Psoas muscle (tissue), 8 donors: ENCODE measurements around the gene MAP3K7CL. TPM values are rescaled to one million over a fixed set of nuclear protein-coding genes. Genes with fewer than 3 reads are reported as not detected.
A peak's percentile ranks its signal among the peaks of the same experiment; 100 is the strongest.

ENCODE experiments used
- ATAC-seq, 4 donors: fragments of 200-7000 bp; cut with Tn5 transposase; one replicate each; pipeline ENCODE4 v1.9.1; 2020; ENCODE audit warnings: moderate library complexity in 3 of 4, mild to moderate bottlenecking in 2 of 4
- DNase-seq, 2 donors: peaks; one replicate each; pipeline ENCODE4 v3.0.0-alpha.2; 2020
- H3K27ac ChIP-seq: fragments of 200-600 bp; one replicate; pipeline ENCODE4 v1.8.0; 2022
- H3K27me3 ChIP-seq, 3 donors: fragments of 200-600 bp in 1 of 3; one replicate each; pipeline versions ENCODE4 v1.6.1 to v1.8.0; 2013 to 2022; ENCODE audit warnings: low read length in 2 of 3, mild to moderate bottlenecking in 2 of 3, moderate library complexity in 1 of 3; ENCODE audit not compliant: insufficient read depth in 3 of 3
- H3K36me3 ChIP-seq, 2 donors: fragments of 200-600 bp in 1 of 2; one replicate each; pipeline versions ENCODE4 v1.6.1 to v1.8.0; 2013 to 2022; ENCODE audit warnings: low read depth in 1 of 2, mild to moderate bottlenecking in 1 of 2, moderate library complexity in 1 of 2; ENCODE audit not compliant: insufficient read depth in 1 of 2
- H3K4me1 ChIP-seq: fragments of 200-600 bp; one replicate; pipeline ENCODE4 v1.8.0; 2022
- H3K4me3 ChIP-seq: fragments of 200-600 bp; one replicate; pipeline ENCODE4 v1.8.0; 2022; ENCODE audit warnings: mild to moderate bottlenecking
- H3K9me3 ChIP-seq: fragments of 200-600 bp; one replicate; pipeline ENCODE4 v1.8.0; 2022
- WGBS, 3 donors: extraction: QIAGEN DNeasy Blood & Tissue Kit; methylation state at CpG; one replicate each; pipeline versions ENCODE4 v1.1.6 to v1.1.7; 2013; 5-methylcytosine and 5-hydroxymethylcytosine counted together
- intact Hi-C, 2 donors: fragments of 100-400 bp; cut with DNase I; formaldehyde crosslinking; loops; one replicate each; pipeline versions ENCODE4 v1.11.0 to v1.14.2; 2022
- polyA plus RNA-seq, 3 donors: library from polyadenylated mRNA; stranded (reverse); fragments of 200-250 nt; gene quantifications; one replicate each; pipeline ENCODE4 v1.2.3, GENCODE V29; 2013
- total RNA-seq, 4 donors: library from RNA; stranded (reverse); fragmentation: NEBNext Ultra II Directional in 2 of 4; extraction: Animal tissue kit (Norgen Biotek cat#: 25700) in 2 of 4; gene quantifications; one replicate each; pipeline versions ENCODE4 v1.2.1 to v1.2.4, GENCODE V29; 2021 to 2023
- TF ChIP-seq, protein P1 (sequence below): fragments of 200-600 bp; IDR thresholded peaks from one replicate; pipeline ENCODE4 v1.8.0; 2022; ENCODE audit warnings: antibody characterized with exemption
- donor health status: healthy with polysubstance abuse.
- donor health status: DM: no; HTN: no; CAD: no; lungs with moderate emphysema.
- donor health status: Bipolar disorder and iron deficiency.
- donor health status: healthy.
- donor health status: DM: yes; HTN: yes; CAD: no.
- donor health status: DM: no; HTN: no; CAD: no.
- donor health status: DM: no; HTN: no; CAD: no.
- donor health status: DM: yes; HTN: yes; CAD: no.

Gene MAP3K7CL
- total and polyA plus RNA-seq, 7 donors: 3.3 to 107 (median 15.5) TPM

DNA sequence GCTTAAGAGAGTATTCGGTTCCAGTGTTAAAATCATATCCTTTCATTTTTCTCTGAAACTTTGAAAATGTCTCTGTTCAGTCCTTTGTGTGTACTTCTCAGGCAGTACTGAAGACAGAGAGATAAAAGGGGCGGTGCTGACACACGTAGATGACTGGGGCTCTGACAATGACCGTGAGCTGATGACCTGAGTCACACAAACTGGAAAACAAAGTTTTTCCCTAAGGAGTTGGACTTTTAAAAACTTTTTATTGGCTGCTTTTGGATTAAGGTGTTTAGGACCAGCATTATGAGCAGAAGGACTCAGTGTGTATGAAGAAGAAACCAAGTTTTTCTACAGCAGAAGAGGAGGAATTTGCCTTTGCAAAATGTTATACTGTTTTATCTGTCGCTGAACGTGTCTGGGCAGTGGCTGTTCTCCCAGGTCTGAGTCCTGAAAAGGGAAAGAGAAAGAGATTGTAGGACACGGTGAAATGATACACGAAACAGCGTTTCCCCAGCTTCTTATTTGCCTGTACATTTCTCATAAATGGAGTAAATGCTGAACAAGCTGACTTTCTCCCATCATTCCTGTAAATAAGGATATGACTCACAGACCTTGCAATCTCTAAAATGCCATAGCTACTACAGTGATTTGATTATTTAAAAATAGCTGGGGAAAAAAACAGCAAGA is 51.5 kb downstream of the MAP3K7CL start:
- no peaks in the 10 kb centered on the region for H3K36me3 ChIP-seq
- intact Hi-C loops: no loop called here
- ATAC-seq (peak; percentile 70 to 88 (median 81)), DNase-seq (no peak)
- TF ChIP-seq, protein P1, sequence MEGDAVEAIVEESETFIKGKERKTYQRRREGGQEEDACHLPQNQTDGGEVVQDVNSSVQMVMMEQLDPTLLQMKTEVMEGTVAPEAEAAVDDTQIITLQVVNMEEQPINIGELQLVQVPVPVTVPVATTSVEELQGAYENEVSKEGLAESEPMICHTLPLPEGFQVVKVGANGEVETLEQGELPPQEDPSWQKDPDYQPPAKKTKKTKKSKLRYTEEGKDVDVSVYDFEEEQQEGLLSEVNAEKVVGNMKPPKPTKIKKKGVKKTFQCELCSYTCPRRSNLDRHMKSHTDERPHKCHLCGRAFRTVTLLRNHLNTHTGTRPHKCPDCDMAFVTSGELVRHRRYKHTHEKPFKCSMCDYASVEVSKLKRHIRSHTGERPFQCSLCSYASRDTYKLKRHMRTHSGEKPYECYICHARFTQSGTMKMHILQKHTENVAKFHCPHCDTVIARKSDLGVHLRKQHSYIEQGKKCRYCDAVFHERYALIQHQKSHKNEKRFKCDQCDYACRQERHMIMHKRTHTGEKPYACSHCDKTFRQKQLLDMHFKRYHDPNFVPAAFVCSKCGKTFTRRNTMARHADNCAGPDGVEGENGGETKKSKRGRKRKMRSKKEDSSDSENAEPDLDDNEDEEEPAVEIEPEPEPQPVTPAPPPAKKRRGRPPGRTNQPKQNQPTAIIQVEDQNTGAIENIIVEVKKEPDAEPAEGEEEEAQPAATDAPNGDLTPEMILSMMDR: no peak
- H3K9me3 ChIP-seq: no peaks in the 10 kb centered on the region
- H3K4me3 ChIP-seq: peak overlapping the region; percentile 38
- peak overlapping the region; percentile 76 for H3K27ac ChIP-seq
- 26 to 48% (median 36%) methylated on average over 9 of the region's 9 CpGs for WGBS, 3 donors
- H3K4me1 ChIP-seq: peaks cover 14% of the 10 kb centered on the region
- H3K27me3 ChIP-seq: no peaks in the 10 kb centered on the region

DNA sequence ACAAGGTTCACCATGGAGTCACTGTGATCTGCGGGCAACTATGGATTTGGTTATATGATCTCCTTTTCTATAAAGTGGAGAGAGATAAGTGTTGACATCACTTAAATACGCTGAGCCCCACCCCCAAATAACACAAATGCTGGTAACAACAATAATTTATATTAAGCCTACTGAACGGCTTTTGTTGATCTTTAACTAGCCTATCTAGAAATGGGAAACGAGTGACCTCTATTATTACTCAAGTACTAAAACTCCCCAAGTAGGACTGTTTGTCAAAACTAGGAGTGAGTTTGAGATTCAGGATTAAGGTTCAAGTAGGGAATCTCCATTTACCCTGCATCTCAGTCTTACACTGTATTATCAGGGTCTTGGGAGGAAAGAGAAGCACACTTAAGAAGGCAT is 52.2 kb downstream of the MAP3K7CL start:
- H3K4me1 ChIP-seq: peaks cover 17% of the 10 kb centered on the region
- H3K27ac ChIP-seq: peak overlapping the region; percentile 76
- 87 to 91% (median 88%) methylated on average over 4 of the region's 4 CpGs for WGBS, 3 donors
- H3K36me3 ChIP-seq: no peaks in the 10 kb centered on the region
- DNase-seq (no peak), ATAC-seq (no peak)
- no peaks in the 10 kb centered on the region for H3K9me3 ChIP-seq
- intact Hi-C loops: no loop called here
- H3K4me3 ChIP-seq: peak overlapping the region; percentile 38
- H3K27me3 ChIP-seq: no peaks in the 10 kb centered on the region
- TF ChIP-seq, protein P1: no peak

DNA sequence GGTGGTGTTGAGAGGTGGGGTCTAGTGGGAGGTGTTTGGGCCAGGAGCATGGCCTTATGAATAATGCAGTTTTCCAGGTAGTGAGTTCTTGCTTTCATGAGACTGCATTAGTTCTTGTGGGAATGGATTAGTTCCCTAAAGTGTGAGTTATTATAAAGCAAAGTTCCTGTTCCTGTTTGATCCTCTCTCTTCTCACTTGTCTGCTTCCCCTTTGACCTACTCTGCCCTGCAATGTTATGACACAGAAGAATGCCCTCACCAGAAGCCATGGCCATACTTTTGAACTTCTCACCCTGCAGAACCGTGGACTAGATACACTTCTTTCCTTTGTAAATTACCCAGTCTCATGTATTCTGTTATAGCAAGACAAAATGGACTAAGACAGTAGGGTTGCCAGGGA is 53.6 kb downstream of the MAP3K7CL start:
- H3K4me3 ChIP-seq: no peak overlapping the region
- no peaks in the 10 kb centered on the region for H3K36me3 ChIP-seq
- H3K27me3 ChIP-seq: no peaks in the 10 kb centered on the region
- intact Hi-C loops: no loop called here
- H3K4me1 ChIP-seq: peaks cover 21% of the 10 kb centered on the region
- WGBS, 3 donors: 62 to 69% (median 68%) methylated on average over 1 of the region's 1 CpG
- H3K27ac ChIP-seq: no peak overlapping the region
- H3K9me3 ChIP-seq: no peaks in the 10 kb centered on the region
- DNase-seq (no peak), ATAC-seq (no peak)
- TF ChIP-seq, protein P1: no peak

DNA sequence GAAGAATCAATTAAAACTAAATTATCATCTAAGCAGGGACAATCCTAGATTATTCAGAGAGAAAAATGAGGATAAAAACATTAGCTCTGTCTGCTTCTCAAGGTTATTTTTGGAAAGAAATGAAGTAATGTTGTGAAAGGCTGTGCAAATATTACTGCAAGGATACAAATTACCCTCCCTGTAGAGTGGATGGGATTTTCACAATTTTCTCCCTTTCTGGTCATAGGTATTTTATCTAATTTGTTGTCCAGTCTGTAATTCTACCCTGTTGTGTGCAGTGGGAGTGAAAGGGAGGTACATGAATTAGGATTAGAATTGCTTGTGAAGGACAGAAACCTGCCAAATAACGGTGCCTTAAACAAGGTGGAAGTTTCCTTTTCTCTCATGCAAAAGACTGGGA is 54.7 kb downstream of the MAP3K7CL start:
- 91 to 97% (median 97%) methylated on average over 1 of the region's 1 CpG for WGBS, 3 donors
- Histone ChIP-seq H3K4me1 (peaks cover 21% of the 10 kb centered on the region), H3K27me3 (no peaks in the 10 kb centered on the region), H3K36me3 (no peaks in the 10 kb centered on the region), H3K4me3 (no peak overlapping the region), H3K27ac (no peak overlapping the region), H3K9me3 (no peaks in the 10 kb centered on the region)
- intact Hi-C loops: loop anchor here in 1 of 2 donors (5.0 kb wide), 1 partner anchor 112 kb away; the partner anchor contains the start of gene BACH1
- DNase-seq (no peak), ATAC-seq (no peak)
- TF ChIP-seq, protein P1: no peak

DNA sequence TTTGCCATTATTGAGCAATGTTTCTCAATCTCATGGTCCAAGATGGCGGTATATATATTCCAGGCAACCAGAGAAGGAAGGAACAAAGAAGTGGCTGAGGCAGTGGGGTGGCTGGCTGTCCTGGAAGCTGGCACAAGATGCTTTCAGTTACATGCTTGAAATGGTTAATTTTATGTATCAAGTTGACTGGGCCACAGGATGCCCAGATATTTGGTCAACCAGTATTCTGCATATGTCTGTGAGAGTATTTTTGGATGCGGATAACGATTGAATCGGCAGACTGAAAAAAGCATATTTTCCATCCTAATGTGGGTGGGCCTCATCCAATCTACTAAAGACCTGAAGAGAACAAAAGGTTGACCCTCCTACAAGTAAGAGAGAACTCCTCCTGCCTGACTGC is 55.2 kb downstream of the MAP3K7CL start:
- Histone ChIP-seq H3K4me3 (no peak overlapping the region), H3K27me3 (no peaks in the 10 kb centered on the region), H3K36me3 (no peaks in the 10 kb centered on the region), H3K4me1 (peaks cover 21% of the 10 kb centered on the region), H3K27ac (no peak overlapping the region), H3K9me3 (no peaks in the 10 kb centered on the region)
- DNase-seq: no peak
- TF ChIP-seq, protein P1: no peak
- ATAC-seq: no peak
- WGBS, 3 donors: 96 to 97% (median 96%) methylated on average over 4 of the region's 4 CpGs
- intact Hi-C loops: loop anchor here in 1 of 2 donors (5.0 kb wide), 1 partner anchor 112 kb away; the partner anchor contains the start of gene BACH1
